Right lobe of liver (tissue), 6 donors: ENCODE results near the gene RANBP3. TPM values are rescaled to one million over a fixed set of nuclear protein-coding genes. Genes with fewer than 3 reads are reported as not detected.

ENCODE experiments used
- ATAC-seq, 4 donors: fragments of 200-7000 bp; cut with Tn5 transposase; one replicate each; pipeline ENCODE4 v1.9.1; 2020; ENCODE audit warnings: mild to moderate bottlenecking in 4 of 4, moderate library complexity in 4 of 4
- DNase-seq, 3 donors: peaks; one replicate each; pipeline ENCODE4 v3.0.0-alpha.2; 2020
- H3K27ac ChIP-seq, 3 donors: fragments of 200-600 bp; one replicate each; pipeline ENCODE4 v1.8.0; 2022
- H3K27me3 ChIP-seq, 2 donors: fragments of 200-600 bp; one replicate each; pipeline ENCODE4 v1.8.0; 2022
- H3K36me3 ChIP-seq, 4 donors: fragments of 200-600 bp; sonication (generic) in 1 of 4; one replicate each; pipeline versions ENCODE4 v1.5.1 to v1.8.0; 2017 to 2022; ENCODE audit warnings: control low read depth in 1 of 4
- H3K4me1 ChIP-seq, 4 donors: fragments of 200-600 bp; sonication (generic) in 1 of 4; one replicate each; pipeline versions ENCODE4 v1.5.1 to v1.8.0; 2017 to 2022; ENCODE audit warnings: control low read depth in 1 of 4
- H3K4me3 ChIP-seq, 3 donors: fragments of 200-600 bp; one replicate each; pipeline ENCODE4 v1.8.0; 2022
- H3K9me3 ChIP-seq, 4 donors: fragments of 200-600 bp; sonication (generic) in 1 of 4; one replicate each; pipeline versions ENCODE4 v1.5.1 to v1.8.0; 2017 to 2022; ENCODE audit warnings: control low read depth in 1 of 4
- CTCF ChIP-seq, 4 donors: fragments of 200-600 bp in 3 of 4; fragments of 450-650 bp in 1 of 4; IDR thresholded peaks; one replicate each; pipeline versions ENCODE4 v1.5.1 to v1.8.0; 2016 to 2022; ENCODE audit warnings: antibody characterized with exemption in 4 of 4, mild to moderate bottlenecking in 2 of 4
- POLR2A ChIP-seq: fragments of 450-650 bp; IDR thresholded peaks from one replicate; pipeline ENCODE4 v1.6.1; 2017; ENCODE audit warnings: antibody characterized with exemption, mild to moderate bottlenecking
- whole genome bisulfite sequencing: methylation state at CpG from one replicate; pipeline ENCODE4 v1.1.6; 2018; ENCODE audit warnings: low coverage, low lambda C conversion rate; ENCODE audit not compliant: insufficient coverage; ENCODE audit errors: missing lambda C conversion rate; 5-methylcytosine and 5-hydroxymethylcytosine counted together
- intact Hi-C, 2 donors: fragments of 100-400 bp; cut with DNase I; formaldehyde crosslinking; loops; one replicate each; pipeline versions ENCODE4 v1.11.2 to v1.14.1; 2022
- total RNA-seq, 6 experiments: library from RNA; depleted of rRNA in 2 of 6; stranded (reverse); fragments of >200 nt in 2 of 6; fragmentation: NEBNext Ultra II Directional in 3 of 6; extraction: Animal tissue kit (Norgen Biotek cat#: 25700) in 3 of 6; gene quantifications; one replicate each; pipeline versions ENCODE4 v1.1.0 to v1.2.4, GENCODE V29; 2016 to 2023
- donor health status: DM: no; HTN: yes; CAD: no.
- donor health status: DM: no; HTN: no; CAD: no.
- donor health status: DM: no; HTN: no; CAD: no.
- donor health status: DM: no; HTN: yes; CAD: no.
- donor health status: DM: no; HTN: yes; CAD: no.

RANBP3 gene
- total RNA-seq, 6 experiments from 2014 or later = 21.7 to 49.5 (median 24.5) TPM

- Histone ChIP-seq H3K9me3 (no peaks in the 10 kb centered on the region), H3K27ac (no peak overlapping the region), H3K27me3 (no peaks in the 10 kb centered on the region), H3K4me3 (no peak overlapping the region), H3K4me1 (peaks cover 0 to 10% (median 4%) of the 10 kb centered on the region in 4 donors), H3K36me3 (peaks cover 3 to 67% (median 19%) of the 10 kb centered on the region in 4 donors)
- ATAC-seq = no peak
- no peak for DNase-seq
- TF ChIP-seq CTCF (IDR thresholded peaks at IDR 0.05) (no peak), POLR2A (no peak)
- intact Hi-C loops = no loop called here
- WGBS = 100% methylated on average over 3 of the region's 14 CpGs
These were observed 48.3 kb downstream of the RANBP3 start for GRCh38 chr19:5929625-5930024.

- DNase-seq = no peak
- 100% methylated on average over 1 of the region's 13 CpGs for WGBS
- H3K27ac ChIP-seq = no peak overlapping the region
- intact Hi-C loops = no loop called here
- H3K36me3 ChIP-seq = peaks cover 3 to 72% (median 21%) of the 10 kb centered on the region in 4 donors
- TF ChIP-seq CTCF (IDR thresholded peaks at IDR 0.05) (no peak), POLR2A (no peak)
- no peak for ATAC-seq
- no peak overlapping the region for H3K4me3 ChIP-seq
- H3K4me1 ChIP-seq = peaks cover 0 to 5% (median 2%) of the 10 kb centered on the region in 4 donors
- no peaks in the 10 kb centered on the region for H3K27me3 ChIP-seq
- no peaks in the 10 kb centered on the region for H3K9me3 ChIP-seq
These were observed 48.8 kb downstream of the RANBP3 start for GRCh38 chr19:5929179-5929578.

GRCh38 chr19:5927441-5927821 lies 50.5 kb downstream of the RANBP3 start:
- WGBS = 82% methylated on average over 1 of the region's 8 CpGs
- no peak overlapping the region for H3K27ac ChIP-seq
- H3K4me3 ChIP-seq = no peak overlapping the region
- no peaks in the 10 kb centered on the region for H3K9me3 ChIP-seq
- intact Hi-C loops = no loop called here
- peaks cover 3 to 83% (median 30%) of the 10 kb centered on the region in 4 donors for H3K36me3 ChIP-seq
- ATAC-seq (no peak), DNase-seq (no peak)
- TF ChIP-seq CTCF (IDR thresholded peaks at IDR 0.05) = no peak
- TF ChIP-seq POLR2A = no peak
- no peaks in the 10 kb centered on the region for H3K4me1 ChIP-seq
- no peaks in the 10 kb centered on the region for H3K27me3 ChIP-seq

- WGBS = 81% methylated on average over 6 of the region's 14 CpGs
- Histone ChIP-seq H3K4me1 (no peaks in the 10 kb centered on the region), H3K9me3 (no peaks in the 10 kb centered on the region), H3K27me3 (no peaks in the 10 kb centered on the region), H3K36me3 (peaks cover 3 to 81% (median 31%) of the 10 kb centered on the region in 4 donors), H3K27ac (no peak overlapping the region), H3K4me3 (no peak overlapping the region)
- TF ChIP-seq CTCF (IDR thresholded peaks at IDR 0.05) = no peak
- TF ChIP-seq POLR2A = no peak
- intact Hi-C loops = no loop called here
- ATAC-seq (peak in 1 of 4 donors; percentile 20), DNase-seq (no peak)
These were observed 51.1 kb downstream of the RANBP3 start for GRCh38 chr19:5926641-5927440.
